Natural killer cell (primary cell): ENCODE results near the gene BMP4. TPM values are rescaled to one million over a fixed set of nuclear protein-coding genes. Genes with fewer than 3 reads are reported as not detected.

Source experiments
- ATAC-seq, 3 donors: fragments of 150-1000 bp in 2 of 3; fragments of 200-7000 bp in 1 of 3; cut with Tn5 transposase; 1 replicate in 1 of 3; 2 replicates in 2 of 3; pipeline ENCODE4 v1.10.0; 2021; ENCODE audit warnings: mild to moderate bottlenecking in 2 of 3, moderate library complexity in 2 of 3
- DNase-seq, 2 donors: peaks; one replicate each; pipeline versions ENCODE4 v3.0.0 to v3.0.0-alpha.2; 2013 to 2021; ENCODE audit warnings: mixed read lengths in 1 of 2
- H3K27ac ChIP-seq: one replicate; pipeline ENCODE4 v1.5.1; 2013; ENCODE audit warnings: mild to moderate bottlenecking, low read length
- H3K27me3 ChIP-seq: one replicate; pipeline ENCODE4 v1.6.1; 2013; ENCODE audit warnings: low read length; ENCODE audit not compliant: control insufficient read depth, insufficient read depth
- H3K36me3 ChIP-seq: one replicate; pipeline ENCODE4 v1.6.1; 2013; ENCODE audit warnings: low read length; ENCODE audit not compliant: control insufficient read depth, insufficient read depth
- H3K4me1 ChIP-seq: one replicate; pipeline ENCODE4 v1.6.1; 2013; ENCODE audit warnings: low read length; ENCODE audit not compliant: control insufficient read depth, insufficient read depth
- H3K4me3 ChIP-seq: one replicate; pipeline ENCODE4 v1.5.1; 2013; ENCODE audit warnings: low read length
- H3K9me3 ChIP-seq: one replicate; pipeline ENCODE4 v1.6.1; 2013; ENCODE audit warnings: low read length; ENCODE audit not compliant: control insufficient read depth, insufficient read depth
- H3K27ac Mint-ChIP-seq, 2 donors: one replicate each; pipeline ENCODE4 v1.8.0; 2022; ENCODE audit warnings: mild to moderate bottlenecking in 2 of 2, mixed read lengths in 2 of 2, moderate library complexity in 1 of 2
- H3K27me3 Mint-ChIP-seq, 2 donors: one replicate each; pipeline ENCODE4 v1.8.0; 2022; ENCODE audit warnings: low read depth in 2 of 2, mixed read lengths in 2 of 2
- H3K36me3 Mint-ChIP-seq: one replicate; pipeline ENCODE4 v1.8.0; 2022; ENCODE audit warnings: mixed read lengths
- H3K4me1 Mint-ChIP-seq, 2 donors: one replicate each; pipeline ENCODE4 v1.8.0; 2022; ENCODE audit warnings: mixed read lengths in 2 of 2
- H3K4me3 Mint-ChIP-seq: one replicate; pipeline ENCODE4 v1.8.0; 2022; ENCODE audit warnings: mild to moderate bottlenecking, moderate library complexity, mixed read lengths
- H3K9me3 Mint-ChIP-seq, 2 donors: one replicate each; pipeline ENCODE4 v1.8.0; 2022; ENCODE audit warnings: mixed read lengths in 2 of 2
- WGBS: methylation state at CpG from one replicate; pipeline ENCODE4 v1.1.7; 2013; ENCODE audit warnings: missing lambda C conversion rate; ENCODE audit not compliant: insufficient coverage; 5-methylcytosine and 5-hydroxymethylcytosine counted together
- intact Hi-C: fragments of 100-400 bp; cut with micrococcal nuclease; formaldehyde crosslinking; loops from one replicate; pipeline ENCODE4 v1.14.2; 2022
- total RNA-seq, 4 donors: library from RNA; stranded (reverse); fragments of 120-200 nt in 1 of 4; gene quantifications; one replicate each; pipeline versions ENCODE4 v1.2.3 to v1.2.4, GENCODE V29; 2013 to 2022
- TF ChIP-seq, protein P1 (sequence below): fragments of 200-600 bp; IDR thresholded peaks from one replicate; pipeline ENCODE4 v1.8.0; 2022; ENCODE audit warnings: antibody characterized with exemption

Gene BMP4
- total RNA-seq, 3 donors from 2014 or later (not counting 1 experiment from before 2014, with no cell fraction given): 0.45 TPM; not detected in 2

DNA sequence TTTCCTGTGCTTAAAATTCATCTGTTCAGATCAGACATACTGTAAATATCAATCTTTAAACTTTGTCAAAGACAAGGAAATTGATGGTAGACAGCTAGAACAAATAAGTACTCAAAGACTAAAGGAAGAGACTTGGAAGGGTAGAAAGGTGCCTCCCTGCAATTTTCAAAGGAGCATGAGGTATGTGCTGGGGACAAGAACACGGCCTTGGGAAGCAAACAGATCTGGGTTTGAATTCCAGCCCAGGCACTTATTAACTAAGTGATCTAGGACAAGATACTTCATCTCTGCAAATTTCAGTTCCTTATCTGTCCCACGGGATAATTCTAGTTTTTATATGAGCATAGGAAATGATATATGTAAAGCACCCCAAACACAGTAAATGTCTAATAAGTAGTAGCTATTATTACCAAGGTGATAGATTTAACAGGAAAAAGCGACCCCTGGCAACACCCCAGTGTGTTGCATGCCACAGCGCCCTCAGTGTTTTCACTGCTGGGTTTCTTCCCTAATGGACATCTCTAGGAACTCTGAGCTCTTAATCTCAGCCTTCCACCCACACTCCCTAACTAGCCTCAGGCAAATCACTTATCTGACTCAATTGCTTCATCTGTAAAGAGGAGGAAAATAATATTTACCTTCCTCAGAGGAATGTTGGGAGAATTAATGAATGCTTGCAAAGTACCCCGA lies 44.7 kb upstream of the BMP4 start:
- no peak overlapping the region for H3K4me3 Mint-ChIP-seq
- intact Hi-C loops: no loop called here

DNA sequence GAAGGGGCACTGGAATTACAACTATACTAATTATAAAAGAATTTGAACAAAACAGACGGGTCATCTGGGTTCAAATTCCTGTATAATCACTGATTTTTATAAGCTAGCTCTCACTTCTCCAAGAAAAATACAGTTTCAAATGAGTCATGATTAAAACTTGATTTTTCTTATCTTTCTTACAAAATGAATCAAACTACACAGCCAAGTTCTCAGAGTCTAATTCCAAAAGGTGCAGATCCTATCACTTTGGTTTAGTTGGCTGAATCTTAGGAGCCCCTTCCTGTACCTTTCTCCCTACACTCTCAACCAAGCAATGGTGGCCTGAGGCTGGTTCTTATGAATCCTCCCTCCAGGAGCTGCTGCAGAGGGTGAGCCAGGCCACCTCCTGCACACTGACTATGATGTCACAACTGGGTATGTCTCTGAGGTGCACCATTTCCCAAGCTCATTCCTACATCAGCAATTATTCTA lies 43.8 kb upstream of the BMP4 start:
- intact Hi-C loops: no loop called here

More for the DNA sequence above, 44.7 kb upstream of the BMP4 start:
- Histone ChIP-seq H3K4me3 (no peak overlapping the region), H3K27ac (no peak overlapping the region), H3K36me3 (no peaks in the 10 kb centered on the region), H3K9me3 (peaks cover 4% of the 10 kb centered on the region), H3K27me3 (no peaks in the 10 kb centered on the region), H3K4me1 (no peaks in the 10 kb centered on the region)
- H3K9me3 Mint-ChIP-seq: peaks cover 0 to 4% of the 10 kb centered on the region in 2 donors
- H3K27me3 Mint-ChIP-seq: no peaks in the 10 kb centered on the region
- H3K36me3 Mint-ChIP-seq: no peaks in the 10 kb centered on the region
- no peak for ATAC-seq
- 66% methylated on average over 4 of the region's 5 CpGs for WGBS
- no peak for DNase-seq
- no peak overlapping the region for H3K27ac Mint-ChIP-seq
- H3K4me1 Mint-ChIP-seq: no peaks in the 10 kb centered on the region
- TF ChIP-seq, protein P1, sequence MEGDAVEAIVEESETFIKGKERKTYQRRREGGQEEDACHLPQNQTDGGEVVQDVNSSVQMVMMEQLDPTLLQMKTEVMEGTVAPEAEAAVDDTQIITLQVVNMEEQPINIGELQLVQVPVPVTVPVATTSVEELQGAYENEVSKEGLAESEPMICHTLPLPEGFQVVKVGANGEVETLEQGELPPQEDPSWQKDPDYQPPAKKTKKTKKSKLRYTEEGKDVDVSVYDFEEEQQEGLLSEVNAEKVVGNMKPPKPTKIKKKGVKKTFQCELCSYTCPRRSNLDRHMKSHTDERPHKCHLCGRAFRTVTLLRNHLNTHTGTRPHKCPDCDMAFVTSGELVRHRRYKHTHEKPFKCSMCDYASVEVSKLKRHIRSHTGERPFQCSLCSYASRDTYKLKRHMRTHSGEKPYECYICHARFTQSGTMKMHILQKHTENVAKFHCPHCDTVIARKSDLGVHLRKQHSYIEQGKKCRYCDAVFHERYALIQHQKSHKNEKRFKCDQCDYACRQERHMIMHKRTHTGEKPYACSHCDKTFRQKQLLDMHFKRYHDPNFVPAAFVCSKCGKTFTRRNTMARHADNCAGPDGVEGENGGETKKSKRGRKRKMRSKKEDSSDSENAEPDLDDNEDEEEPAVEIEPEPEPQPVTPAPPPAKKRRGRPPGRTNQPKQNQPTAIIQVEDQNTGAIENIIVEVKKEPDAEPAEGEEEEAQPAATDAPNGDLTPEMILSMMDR: no peak

DNA sequence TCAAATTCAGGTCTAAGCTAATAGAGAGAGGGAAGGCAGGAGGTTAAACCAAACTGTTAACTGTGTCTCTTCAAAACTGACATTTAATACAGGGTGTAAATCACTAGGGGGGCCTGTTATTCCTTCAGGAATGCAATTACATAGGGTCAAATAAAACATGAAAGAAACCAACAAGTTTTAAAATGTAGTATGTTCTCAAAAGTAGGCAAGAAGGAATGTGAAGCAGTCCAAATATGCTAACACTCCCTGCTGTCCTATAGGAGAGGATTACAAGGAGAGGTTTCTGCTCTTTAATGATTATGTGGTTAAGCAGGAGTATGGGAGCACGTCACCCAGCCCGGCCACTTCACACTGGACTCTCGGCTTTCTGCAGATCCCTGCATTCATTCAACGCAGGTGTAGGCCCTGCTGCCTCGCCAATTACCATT lies 42.5 kb upstream of the BMP4 start:
- Mint-ChIP-seq H3K36me3 (no peaks in the 10 kb centered on the region), H3K27me3 (no peaks in the 10 kb centered on the region), H3K9me3 (peaks cover 0 to 2% of the 10 kb centered on the region in 2 donors), H3K27ac (no peak overlapping the region), H3K4me1 (no peaks in the 10 kb centered on the region), H3K4me3 (no peak overlapping the region)
- TF ChIP-seq, protein P1: no peak
- Histone ChIP-seq H3K4me3 (no peak overlapping the region), H3K4me1 (no peaks in the 10 kb centered on the region), H3K9me3 (no peaks in the 10 kb centered on the region), H3K36me3 (no peaks in the 10 kb centered on the region), H3K27me3 (no peaks in the 10 kb centered on the region), H3K27ac (no peak overlapping the region)
- WGBS: 77% methylated on average over 4 of the region's 5 CpGs
- intact Hi-C loops: no loop called here
- ATAC-seq (no peak), DNase-seq (no peak)

More for the DNA sequence above, 43.8 kb upstream of the BMP4 start:
- H3K4me3 Mint-ChIP-seq: no peak overlapping the region
- no peak for ATAC-seq
- Histone ChIP-seq H3K4me1 (no peaks in the 10 kb centered on the region), H3K4me3 (no peak overlapping the region), H3K27ac (no peak overlapping the region), H3K36me3 (no peaks in the 10 kb centered on the region), H3K9me3 (no peaks in the 10 kb centered on the region), H3K27me3 (no peaks in the 10 kb centered on the region)
- no peak overlapping the region for H3K27ac Mint-ChIP-seq
- 87% methylated on average over 1 of the region's 1 CpG for WGBS
- no peaks in the 10 kb centered on the region for H3K27me3 Mint-ChIP-seq
- DNase-seq: no peak
- H3K36me3 Mint-ChIP-seq: no peaks in the 10 kb centered on the region
- TF ChIP-seq, protein P1: no peak
- no peaks in the 10 kb centered on the region for H3K4me1 Mint-ChIP-seq
- H3K9me3 Mint-ChIP-seq: peaks cover 0 to 2% of the 10 kb centered on the region in 2 donors

DNA sequence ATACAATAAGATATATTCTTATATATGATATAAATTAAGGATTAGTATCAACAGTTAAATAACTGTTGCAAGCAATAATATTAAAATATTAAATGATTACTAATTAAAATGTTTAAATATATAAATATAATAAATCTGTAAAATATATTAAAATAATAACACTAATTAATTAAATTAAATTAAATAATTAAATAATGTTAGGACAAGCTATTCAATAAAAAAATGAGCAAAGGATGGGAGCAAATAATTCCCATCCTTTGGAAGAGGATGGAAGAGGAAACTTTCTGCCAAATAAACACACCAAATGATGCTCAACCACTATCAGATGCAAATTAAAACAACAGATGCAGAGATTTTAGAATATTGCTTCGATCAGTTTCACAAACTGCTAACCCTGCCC lies 39.4 kb upstream of the BMP4 start:
- Mint-ChIP-seq H3K27ac (no peak overlapping the region), H3K4me3 (no peak overlapping the region), H3K36me3 (no peaks in the 10 kb centered on the region), H3K9me3 (no peaks in the 10 kb centered on the region), H3K27me3 (no peaks in the 10 kb centered on the region), H3K4me1 (no peaks in the 10 kb centered on the region)
- DNase-seq: no peak
- Histone ChIP-seq H3K4me3 (no peak overlapping the region), H3K27ac (no peak overlapping the region), H3K27me3 (no peaks in the 10 kb centered on the region), H3K4me1 (no peaks in the 10 kb centered on the region), H3K36me3 (no peaks in the 10 kb centered on the region), H3K9me3 (no peaks in the 10 kb centered on the region)
- no peak for ATAC-seq
- whole genome bisulfite sequencing: no CpG with 5 or more reads among the region's 1 CpG
- intact Hi-C loops: no loop called here
- TF ChIP-seq, protein P1: no peak
